Measurements from ENCODE around the gene NFX1. TPM values are rescaled to one million over a fixed set of nuclear protein-coding genes. Genes with fewer than 3 reads are reported as not detected.
"Not testable (repeated sequence)": the region's sequence is repeated elsewhere in the genome, so short reads cannot be mapped to it uniquely, and the experiment has no call there.

NFX1 gene
- total RNA-seq, 1 experiment from 2014 or later, result 28.2 TPM

- DNase-seq (ENCODE audit: low read depth), result not testable (repeated sequence)
Observed at GRCh38 chr9:33385979-33386640, 95.8 kb downstream of the NFX1 start.

GRCh38 chr9:33386641-33386996, 96.3 kb downstream of the NFX1 start:
- not testable (repeated sequence) for DNase-seq (ENCODE audit: low read depth)

GRCh38 chr9:33386998-33387397, 96.7 kb downstream of the NFX1 start:
- not testable (repeated sequence) for DNase-seq (ENCODE audit: low read depth)

GRCh38 chr9:33388110-33388994, 98.0 kb downstream of the NFX1 start:
- no peak for DNase-seq (ENCODE audit: low read depth)

DNA sequence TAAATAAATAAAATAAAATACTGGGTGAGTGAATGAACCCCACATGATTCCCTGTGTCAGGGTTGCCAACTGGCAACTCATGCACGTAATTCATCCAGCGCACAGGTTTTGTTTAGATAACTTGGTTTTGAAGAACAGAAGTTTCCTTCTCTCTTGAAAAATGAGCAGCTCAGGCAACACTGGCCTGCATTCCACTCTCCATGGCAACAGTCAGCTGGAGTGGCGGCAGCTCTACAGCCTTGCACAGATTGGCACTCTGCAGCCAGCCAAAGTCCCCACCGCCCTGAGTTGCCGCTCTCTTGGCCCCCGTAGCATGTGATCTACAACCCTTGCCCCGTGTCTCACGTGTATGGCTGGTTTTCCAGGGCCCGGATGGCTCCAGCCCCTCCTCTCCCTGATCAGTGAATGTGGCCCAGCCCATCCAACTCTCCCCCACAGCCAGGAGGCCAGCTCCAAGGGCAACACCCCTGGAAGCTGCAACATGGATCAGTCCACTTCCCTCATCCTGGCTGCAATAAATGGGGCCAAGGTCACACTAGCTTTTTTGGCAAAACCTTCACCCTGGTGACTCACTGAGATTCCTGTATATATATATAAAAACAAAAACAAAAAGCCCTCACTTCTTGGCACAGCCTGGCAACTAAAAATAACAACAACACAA, 100.9 kb downstream of the NFX1 start:
- DNase-seq (ENCODE audit: low read depth), result peak; percentile 88

GRCh38 chr9:33392591-33393021, 102.3 kb downstream of the NFX1 start:
- DNase-seq (ENCODE audit: low read depth), result not testable (repeated sequence)

DNA sequence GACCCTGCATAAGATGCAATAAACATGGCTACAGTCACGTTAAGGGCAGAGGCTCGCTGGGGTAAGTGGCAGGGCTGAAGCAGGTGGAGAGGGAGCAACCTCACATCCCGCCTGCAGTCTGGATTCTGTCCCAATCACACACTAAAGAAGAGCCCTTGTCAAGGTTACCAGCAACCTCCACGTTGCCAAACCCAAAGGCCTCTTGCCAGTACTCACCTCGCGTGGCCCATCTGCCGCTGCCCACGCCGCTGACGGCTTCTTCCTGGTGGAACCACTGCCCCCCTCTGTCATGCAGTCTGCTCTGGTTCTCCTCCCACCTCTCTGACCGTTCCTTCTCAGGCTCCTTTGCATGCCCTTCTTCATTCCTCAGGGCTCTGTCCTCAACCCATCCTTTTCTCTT, 103.3 kb downstream of the NFX1 start:
- no peak for DNase-seq (ENCODE audit: low read depth)

- DNase-seq (ENCODE audit: low read depth), result not testable (repeated sequence)
Observed at GRCh38 chr9:33393986-33394385, 103.7 kb downstream of the NFX1 start.

- not testable (repeated sequence) for DNase-seq (ENCODE audit: low read depth)
Observed at GRCh38 chr9:33395159-33395879, 105.0 kb downstream of the NFX1 start.

DNA sequence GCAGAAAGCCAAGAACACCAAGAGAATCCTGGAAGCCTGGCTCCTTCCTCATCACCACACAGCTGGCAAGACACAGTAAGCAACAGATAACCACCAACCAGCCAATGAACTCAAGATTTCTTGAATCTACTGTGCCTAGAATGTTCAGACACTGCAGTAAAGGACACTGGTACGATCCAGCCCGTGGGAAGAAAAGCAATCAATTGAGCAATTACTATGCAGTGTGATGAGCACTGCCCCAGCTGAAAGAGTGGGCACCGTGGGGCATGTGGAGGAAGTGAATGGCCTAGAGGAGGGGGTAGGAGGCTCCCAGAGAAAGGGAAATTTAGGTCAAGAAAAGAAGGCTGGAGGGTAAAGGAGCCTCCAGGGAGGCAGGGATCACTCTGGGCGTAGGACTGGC, 107.5 kb downstream of the NFX1 start:
- DNase-seq (ENCODE audit: low read depth), result not testable (repeated sequence)

- not testable (repeated sequence) for DNase-seq (ENCODE audit: low read depth)
Observed at GRCh38 chr9:33399047-33399446, 108.7 kb downstream of the NFX1 start.

DNA sequence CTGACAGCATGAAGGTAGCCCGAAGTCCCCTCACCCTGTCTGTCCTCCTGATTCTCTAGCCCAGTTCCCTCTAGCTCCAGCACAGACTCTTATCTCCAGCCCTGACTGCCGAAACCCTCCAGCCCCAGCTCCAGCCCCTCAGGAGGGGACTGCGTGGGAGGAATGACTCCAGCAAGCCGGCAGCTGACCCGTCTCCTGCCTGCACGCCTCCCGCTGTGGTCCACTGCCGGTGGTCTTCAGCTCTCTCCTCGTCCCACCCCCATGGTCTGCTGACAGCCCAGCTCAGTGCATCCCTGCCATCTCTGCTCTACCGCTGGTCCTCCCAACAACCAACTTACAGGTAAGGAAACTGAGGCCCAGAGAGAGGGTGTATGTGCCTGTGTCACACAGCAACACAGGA, 111.5 kb downstream of the NFX1 start:
- DNase-seq (ENCODE audit: low read depth), result not testable (repeated sequence)

- DNase-seq (ENCODE audit: low read depth), result not testable (repeated sequence)
Observed at GRCh38 chr9:33402371-33402770, 112.1 kb downstream of the NFX1 start, which contains the start of gene AQP7. TSS of gene AQP7 (minus strand) at chr9:33402568. CDS start at chr9:33401262, 1,306 bp downstream.

DNA sequence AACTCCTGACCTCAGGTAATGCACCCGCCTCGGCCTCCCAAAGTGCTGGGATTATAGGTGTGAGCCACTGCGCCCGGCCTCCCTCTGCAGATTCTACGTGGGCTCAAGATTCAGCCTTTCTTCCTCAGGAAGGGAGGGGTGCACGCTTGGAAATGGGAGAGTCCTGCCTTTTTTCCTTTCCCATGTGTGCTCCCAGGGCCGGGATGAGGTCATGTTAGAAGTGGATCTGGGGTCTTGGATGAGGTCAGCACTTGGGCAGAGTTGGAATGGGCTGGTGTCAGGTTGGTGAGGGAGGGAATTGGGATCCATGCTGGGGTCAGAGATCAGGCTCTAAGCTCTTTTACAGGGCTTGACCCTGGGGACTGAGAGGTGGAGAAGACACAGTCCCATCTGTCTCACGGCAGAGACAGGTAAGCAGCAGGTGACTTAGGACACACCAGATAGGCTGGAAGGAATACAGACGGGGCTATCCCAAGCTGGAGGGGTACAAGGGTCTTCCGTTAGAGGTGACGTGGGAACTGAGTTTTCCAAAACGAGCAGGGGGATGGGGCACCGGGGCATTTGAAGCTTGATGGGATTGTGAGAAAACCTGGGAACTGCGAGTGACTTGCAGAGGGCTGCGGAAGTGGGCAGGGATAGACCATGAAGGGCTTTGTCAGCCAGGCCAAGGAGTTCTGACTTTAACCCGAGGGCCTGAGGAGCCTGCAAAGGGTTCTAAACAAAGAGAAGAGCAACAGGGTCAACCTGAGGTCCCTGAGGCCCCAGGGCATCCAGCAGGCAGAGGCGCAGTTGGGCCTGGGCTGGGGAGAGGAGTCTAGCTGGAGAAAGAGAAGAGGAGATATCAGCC, 113.8 kb downstream of the NFX1 start:
- no peak for DNase-seq (ENCODE audit: low read depth)

DNA sequence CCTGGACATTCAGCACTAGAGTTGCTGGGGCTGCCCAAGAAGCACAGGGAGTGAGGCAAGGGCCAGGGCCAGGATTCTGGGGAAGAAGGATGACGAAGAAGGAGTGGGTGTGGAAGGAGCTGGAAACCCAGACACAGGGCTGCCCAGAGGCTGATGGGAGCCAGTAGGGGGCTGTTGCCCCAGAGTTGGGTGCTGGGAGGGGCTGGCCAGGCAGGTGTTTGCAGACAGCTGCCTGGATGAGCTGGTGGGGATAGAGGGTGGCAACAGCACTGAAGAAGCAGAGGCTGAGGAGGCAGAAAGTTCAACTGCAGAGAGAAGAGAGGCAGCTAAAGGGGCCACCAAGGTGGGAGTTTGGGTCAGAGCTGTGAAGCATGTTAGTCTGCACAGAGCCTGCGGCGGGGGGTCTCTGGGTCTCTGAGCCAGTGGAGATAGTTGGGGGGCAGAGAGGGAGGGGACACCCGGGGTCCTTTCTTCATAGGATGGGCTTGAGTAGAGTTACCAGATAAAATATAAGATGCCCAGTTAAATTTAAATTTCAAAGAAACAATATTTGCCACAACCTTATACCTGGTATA, 114.6 kb downstream of the NFX1 start:
- no peak for DNase-seq (ENCODE audit: low read depth)

DNA sequence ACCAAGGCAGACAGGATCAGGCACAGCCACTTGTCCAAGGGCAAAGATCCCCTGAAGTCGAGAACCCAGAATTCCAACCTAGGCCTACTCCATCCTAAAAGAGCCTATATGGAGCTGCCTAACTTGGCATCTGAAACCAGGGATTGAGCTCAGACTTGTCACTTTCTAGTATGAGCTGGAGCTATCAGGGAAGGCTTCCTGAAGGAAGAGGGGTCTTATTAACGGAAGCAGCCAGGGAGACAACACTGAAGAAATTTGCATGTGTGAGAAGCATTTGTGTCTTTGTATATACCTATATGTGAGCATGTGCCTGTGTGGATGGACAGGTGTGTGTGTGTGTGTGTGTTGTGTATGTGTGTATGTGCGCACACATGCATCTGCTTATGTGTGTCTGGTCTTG, 116.7 kb downstream of the NFX1 start:
- DNase-seq (ENCODE audit: low read depth), result no peak

GRCh38 chr9:33408087-33408486, 117.8 kb downstream of the NFX1 start:
- no peak for DNase-seq (ENCODE audit: low read depth)

- no peak for DNase-seq (ENCODE audit: low read depth)
Observed at GRCh38 chr9:33414268-33414667, 124.0 kb downstream of the NFX1 start.

DNA sequence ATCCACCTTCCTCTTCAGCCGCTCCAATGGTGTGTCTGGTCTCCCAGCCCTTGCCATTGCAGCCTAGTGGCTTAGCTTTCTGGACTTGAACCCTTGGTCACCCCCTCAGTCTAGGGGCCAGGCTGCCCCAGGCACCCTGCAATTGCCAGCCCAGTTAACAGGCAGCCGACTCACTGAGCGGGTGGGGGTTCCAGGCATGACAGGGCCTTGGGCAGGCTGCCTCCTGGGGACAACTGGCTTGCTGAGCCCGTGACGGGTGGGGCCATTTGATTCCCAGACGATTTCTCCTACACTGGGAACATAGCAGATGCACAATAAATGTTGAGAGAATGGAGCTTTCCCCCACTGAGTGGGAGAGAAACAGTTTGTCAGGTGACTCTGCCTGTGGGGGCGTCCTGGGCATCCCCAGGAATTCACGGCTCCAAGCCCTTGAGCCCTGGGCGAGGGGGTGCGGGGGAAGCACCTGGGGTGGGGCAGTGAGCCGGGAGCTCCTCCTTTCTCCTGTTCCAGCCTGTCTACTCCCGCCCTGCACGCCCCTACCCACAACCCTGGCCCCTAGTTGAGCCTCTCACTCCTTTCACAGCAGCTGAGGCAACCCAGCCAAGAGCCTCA, 124.7 kb downstream of the NFX1 start:
- no peak for DNase-seq (ENCODE audit: low read depth)
